T-helper 1 cell treated with Interleukin-12 subunit alpha and Interleukin-12 subunit beta and Interleukin-4 antibody, amounts not matched to agents 30 ng/mL and 1 ng/mL, for 36 hours (primary cell): ENCODE measurements around the gene GTF2A1. TPM values are rescaled to one million over a fixed set of nuclear protein-coding genes. Genes with fewer than 3 reads are reported as not detected.

ENCODE experiments used
- intact Hi-C: fragments of 100-400 bp; cut with micrococcal nuclease; formaldehyde crosslinking; loops from one replicate; pipeline ENCODE4 v1.15.1; 2024
- total RNA-seq: library from RNA; stranded (reverse); gene quantifications from 2 replicates; pipeline ENCODE4 v1.2.3, GENCODE V29; 2022

GTF2A1 gene
- total RNA-seq, 1 donor from 2014 or later = 38.6 TPM

DNA sequence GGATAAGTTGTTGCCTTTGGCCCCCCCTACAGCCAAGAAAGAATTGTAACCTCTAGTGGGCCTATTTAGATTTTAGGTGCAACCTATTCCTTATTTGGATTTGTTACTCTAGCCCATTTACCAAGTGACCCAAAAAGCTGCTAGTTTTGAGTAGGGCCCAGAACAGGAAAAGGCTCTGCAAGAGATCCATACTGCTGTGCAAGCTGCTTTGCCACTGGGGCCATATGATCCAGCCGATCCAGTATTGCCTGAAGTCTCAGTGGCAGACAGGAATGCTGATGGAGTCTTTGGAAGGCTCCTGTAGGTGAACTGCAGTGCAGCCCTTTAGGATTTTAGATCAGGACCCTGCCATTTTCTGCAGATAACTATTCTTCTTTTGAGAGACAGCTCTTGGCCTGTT is 12.9 kb upstream of the GTF2A1 start:
- intact Hi-C loops = no loop called here

GRCh38 chr14:81231540-81231939 is 10.8 kb upstream of the GTF2A1 start:
- intact Hi-C loops = no loop called here

GRCh38 chr14:81224222-81224621 is 3.5 kb upstream of the GTF2A1 start:
- intact Hi-C loops = loop anchor here (5.0 kb wide), 1 partner anchor 178 kb away; the partner anchor contains the start of gene STON2

DNA sequence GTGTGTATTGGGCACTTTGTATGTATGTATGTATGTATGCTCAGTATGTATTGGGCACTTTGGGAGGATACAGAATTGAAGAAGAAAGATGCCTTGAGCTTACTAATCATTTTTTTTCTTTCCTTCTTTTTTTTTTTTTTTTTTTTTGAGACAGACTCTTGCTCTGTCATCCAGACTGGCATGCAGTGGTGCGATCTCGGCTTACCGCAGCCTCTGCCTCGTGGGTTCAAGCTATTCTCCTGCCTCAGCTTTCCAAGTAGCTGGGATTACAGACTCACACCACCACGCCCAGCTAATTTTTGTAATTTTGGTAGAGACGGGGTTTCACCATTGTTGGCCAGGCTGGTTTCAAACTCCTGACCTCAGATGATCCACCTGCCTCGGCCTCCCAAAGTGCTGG is 3.0 kb upstream of the GTF2A1 start:
- intact Hi-C loops = loop anchor here (5.0 kb wide), 1 partner anchor 179 kb away; the partner anchor contains the start of gene STON2

GRCh38 chr14:81222691-81223090 is 1.9 kb upstream of the GTF2A1 start:
- intact Hi-C loops = loop anchor here (5.0 kb wide), 1 partner anchor 180 kb away; the partner anchor contains the start of gene STON2

GRCh38 chr14:81222126-81222525 is 1.4 kb upstream of the GTF2A1 start:
- intact Hi-C loops = loop anchor here (5.0 kb wide), 1 partner anchor 180 kb away; the partner anchor contains the start of gene STON2

DNA sequence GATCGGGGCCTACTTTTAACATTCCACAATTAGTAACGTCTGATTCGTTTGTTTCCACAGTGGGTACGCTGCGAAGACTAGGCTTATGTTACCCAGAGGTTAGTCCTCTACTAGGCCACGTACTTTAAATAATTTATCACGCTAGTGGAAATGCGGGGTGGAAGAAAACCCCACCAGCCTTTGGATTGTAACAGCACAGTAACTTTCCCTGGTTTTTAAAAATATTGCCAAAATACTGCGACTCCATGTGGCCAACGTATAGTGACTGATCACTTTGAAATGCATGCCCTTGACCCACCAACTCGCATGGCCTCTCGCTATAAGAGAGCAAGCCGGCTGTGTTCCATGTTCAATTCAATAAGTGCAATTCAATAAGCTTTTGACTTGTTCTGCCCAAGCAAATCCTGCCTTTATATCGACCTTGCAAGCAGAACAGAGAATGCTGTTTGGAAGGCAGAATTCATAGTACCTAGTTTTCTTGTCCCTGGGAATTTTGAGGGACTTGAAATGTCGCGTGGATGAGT is 882 bp upstream of the GTF2A1 start:
- intact Hi-C loops = loop anchor here (1.0 to 5.0 kb wide), 3 partner anchors 181 to 313 kb away; partner anchors contain the start of gene STON2

DNA sequence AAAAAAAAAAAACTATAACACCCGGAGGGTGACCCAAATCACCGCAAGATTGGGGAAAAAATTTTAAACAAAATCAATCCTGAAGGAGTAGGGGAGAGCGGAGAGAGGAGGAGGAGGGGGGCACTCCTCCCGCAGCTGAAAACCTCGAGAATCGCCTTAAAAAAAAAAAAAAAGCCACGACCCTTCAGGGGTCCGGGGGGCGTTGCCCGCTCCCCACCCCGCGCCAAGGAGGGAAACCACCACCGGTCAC is 254 bp downstream of the GTF2A1 start:
- intact Hi-C loops = loop anchor here (5.0 kb wide), 1 partner anchor 182 kb away; the partner anchor contains the start of gene STON2

- intact Hi-C loops = loop anchor here (1.0 to 5.0 kb wide), 10 partner anchors 28 to 289 kb away; partner anchors contain the start of genes CEP128 and STON2
Observed at GRCh38 chr14:81219759-81220579, 790 bp downstream of the GTF2A1 start.

GRCh38 chr14:81219210-81219758 is 1.5 kb downstream of the GTF2A1 start:
- intact Hi-C loops = loop anchor here (1.0 to 2.0 kb wide), 9 partner anchors 27 to 288 kb away; partner anchors contain the start of gene CEP128

- intact Hi-C loops = loop anchor here (1.0 kb wide), 1 partner anchor 216 kb away; no protein-coding TSS in a partner anchor
Observed at GRCh38 chr14:81211844-81212243, 8.9 kb downstream of the GTF2A1 start.

- intact Hi-C loops = no loop called here
Observed at GRCh38 chr14:81209167-81209836, 11.5 kb downstream of the GTF2A1 start.

- intact Hi-C loops = no loop called here
Observed at GRCh38 chr14:81208489-81208888, 12.3 kb downstream of the GTF2A1 start.

GRCh38 chr14:81206115-81206514 is 14.6 kb downstream of the GTF2A1 start:
- intact Hi-C loops = no loop called here

GRCh38 chr14:81205639-81206038 is 15.1 kb downstream of the GTF2A1 start:
- intact Hi-C loops = no loop called here

- intact Hi-C loops = no loop called here
Observed at GRCh38 chr14:81200054-81200453, 20.7 kb downstream of the GTF2A1 start.

DNA sequence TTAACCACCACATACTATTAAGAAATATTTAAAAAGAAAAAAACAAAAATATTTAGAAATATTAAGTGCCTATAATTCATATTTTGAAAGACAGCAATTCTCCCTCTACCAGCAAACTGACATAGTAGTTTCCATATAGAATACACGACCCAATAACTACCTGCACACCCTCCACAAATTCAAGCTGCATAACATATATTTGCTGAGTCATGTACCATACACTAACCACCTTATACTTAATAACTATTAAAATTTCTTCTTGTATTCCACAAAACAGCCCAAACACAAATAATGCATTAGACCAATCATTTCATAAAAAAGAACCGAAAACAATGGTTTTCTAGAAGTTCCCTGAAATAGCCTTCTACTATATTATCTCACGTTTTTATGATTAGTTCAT is 21.7 kb downstream of the GTF2A1 start:
- intact Hi-C loops = no loop called here

GRCh38 chr14:81198651-81199050 is 22.1 kb downstream of the GTF2A1 start:
- intact Hi-C loops = no loop called here

DNA sequence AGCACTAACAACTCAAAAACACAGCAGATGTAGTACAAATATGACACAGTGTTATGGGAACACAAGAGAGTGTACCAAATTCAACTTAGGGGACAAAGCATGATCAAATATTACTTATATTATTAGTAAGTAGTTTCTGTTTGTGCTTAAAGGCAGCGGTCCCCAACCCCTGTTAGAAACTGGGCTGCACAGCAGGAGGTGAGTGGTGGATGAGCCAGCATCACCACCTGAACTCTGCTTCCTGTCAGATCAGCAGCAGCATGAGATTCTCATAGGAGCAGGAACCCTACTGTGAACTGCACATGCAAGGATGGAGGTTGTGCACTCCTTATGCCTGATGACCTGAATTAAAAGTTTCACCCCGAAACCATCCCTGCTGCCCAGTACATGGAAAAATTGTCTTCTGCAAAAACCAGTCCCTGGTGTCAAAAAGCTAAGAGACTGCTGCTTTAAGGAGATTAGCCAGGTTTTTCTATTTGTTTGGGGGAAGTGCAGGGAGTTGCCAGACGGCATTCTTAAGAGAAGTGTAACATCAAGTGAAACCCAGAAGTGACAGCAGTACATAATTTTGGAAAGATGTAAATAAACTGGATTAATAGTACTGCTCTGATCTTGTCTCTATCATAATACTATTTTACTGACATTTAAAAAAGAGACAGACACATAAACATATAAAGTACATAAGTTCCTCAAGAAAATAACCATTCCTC is 26.7 kb downstream of the GTF2A1 start:
- intact Hi-C loops = no loop called here

- intact Hi-C loops = loop anchor here (1.0 kb wide), 3 partner anchors 8 to 27 kb away; no protein-coding TSS in a partner anchor
Observed at GRCh38 chr14:81192594-81192993, 28.2 kb downstream of the GTF2A1 start.
